ENCODE data around the gene CAMSAP2.
A peak's percentile ranks its signal among the peaks of the same experiment; 100 is the strongest.

CAMSAP2 gene

GRCh38 chr1:200877839-200878551, 139.3 kb downstream of the CAMSAP2 start:
- DNase-seq (ENCODE audit: low spot score): peak; percentile 48
- no peak overlapping the region for H3K27ac Mint-ChIP-seq
- H3K27me3 Mint-ChIP-seq (ENCODE audit: low read depth): peaks cover 73% of the 10 kb centered on the region
- no peak overlapping the region for H3K4me3 Mint-ChIP-seq
- H3K4me1 Mint-ChIP-seq (ENCODE audit: low read depth): peaks cover 12% of the 10 kb centered on the region
- no peaks in the 10 kb centered on the region for H3K36me3 Mint-ChIP-seq (ENCODE audit: low read depth)
- no peaks in the 10 kb centered on the region for H3K9me3 Mint-ChIP-seq

- Mint-ChIP-seq H3K4me1 (ENCODE audit: low read depth) (peaks cover 12% of the 10 kb centered on the region), H3K27ac (no peak overlapping the region), H3K9me3 (no peaks in the 10 kb centered on the region), H3K27me3 (ENCODE audit: low read depth) (peaks cover 72% of the 10 kb centered on the region), H3K4me3 (no peak overlapping the region), H3K36me3 (ENCODE audit: low read depth) (no peaks in the 10 kb centered on the region)
- peak; percentile 22 for DNase-seq (ENCODE audit: low spot score)
Observed at GRCh38 chr1:200880212-200880611, 141.5 kb downstream of the CAMSAP2 start.

GRCh38 chr1:200883118-200883517, 144.4 kb downstream of the CAMSAP2 start:
- no peak overlapping the region for H3K27ac Mint-ChIP-seq
- peaks cover 20% of the 10 kb centered on the region for H3K4me1 Mint-ChIP-seq (ENCODE audit: low read depth)
- H3K36me3 Mint-ChIP-seq (ENCODE audit: low read depth): no peaks in the 10 kb centered on the region
- H3K4me3 Mint-ChIP-seq: no peak overlapping the region
- DNase-seq (ENCODE audit: low spot score): no peak
- H3K9me3 Mint-ChIP-seq: no peaks in the 10 kb centered on the region
- H3K27me3 Mint-ChIP-seq (ENCODE audit: low read depth): peaks cover 46% of the 10 kb centered on the region

GRCh38 chr1:200885623-200886402, 147.1 kb downstream of the CAMSAP2 start:
- Mint-ChIP-seq H3K9me3 (no peaks in the 10 kb centered on the region), H3K36me3 (ENCODE audit: low read depth) (no peaks in the 10 kb centered on the region), H3K27ac (no peak overlapping the region), H3K27me3 (ENCODE audit: low read depth) (peaks cover 44% of the 10 kb centered on the region), H3K4me1 (ENCODE audit: low read depth) (peaks cover 35% of the 10 kb centered on the region), H3K4me3 (no peak overlapping the region)
- no peak for DNase-seq (ENCODE audit: low spot score)

GRCh38 chr1:200886594-200886993, 147.9 kb downstream of the CAMSAP2 start:
- peaks cover 35% of the 10 kb centered on the region for H3K4me1 Mint-ChIP-seq (ENCODE audit: low read depth)
- no peak overlapping the region for H3K4me3 Mint-ChIP-seq
- H3K27ac Mint-ChIP-seq: no peak overlapping the region
- no peak for DNase-seq (ENCODE audit: low spot score)
- H3K9me3 Mint-ChIP-seq: no peaks in the 10 kb centered on the region
- no peaks in the 10 kb centered on the region for H3K36me3 Mint-ChIP-seq (ENCODE audit: low read depth)
- H3K27me3 Mint-ChIP-seq (ENCODE audit: low read depth): peaks cover 40% of the 10 kb centered on the region

- no peak overlapping the region for H3K4me3 Mint-ChIP-seq
- H3K27me3 Mint-ChIP-seq (ENCODE audit: low read depth): peaks cover 42% of the 10 kb centered on the region
- H3K4me1 Mint-ChIP-seq (ENCODE audit: low read depth): peaks cover 35% of the 10 kb centered on the region
- DNase-seq (ENCODE audit: low spot score): no peak
- no peaks in the 10 kb centered on the region for H3K9me3 Mint-ChIP-seq
- no peaks in the 10 kb centered on the region for H3K36me3 Mint-ChIP-seq (ENCODE audit: low read depth)
- H3K27ac Mint-ChIP-seq: no peak overlapping the region
Observed at GRCh38 chr1:200887036-200887435, 148.3 kb downstream of the CAMSAP2 start.

GRCh38 chr1:200887772-200888348, 149.2 kb downstream of the CAMSAP2 start:
- Mint-ChIP-seq H3K9me3 (no peaks in the 10 kb centered on the region), H3K36me3 (ENCODE audit: low read depth) (no peaks in the 10 kb centered on the region), H3K27ac (no peak overlapping the region), H3K27me3 (ENCODE audit: low read depth) (peaks cover 46% of the 10 kb centered on the region), H3K4me1 (ENCODE audit: low read depth) (peaks cover 35% of the 10 kb centered on the region), H3K4me3 (peak overlapping the region; percentile 10)
- DNase-seq (ENCODE audit: low spot score): no peak

GRCh38 chr1:200888349-200888838, 149.7 kb downstream of the CAMSAP2 start:
- DNase-seq (ENCODE audit: low spot score): peak; percentile 65
- Mint-ChIP-seq H3K27ac (no peak overlapping the region), H3K9me3 (no peaks in the 10 kb centered on the region), H3K27me3 (ENCODE audit: low read depth) (peaks cover 46% of the 10 kb centered on the region), H3K4me1 (ENCODE audit: low read depth) (peaks cover 35% of the 10 kb centered on the region), H3K36me3 (ENCODE audit: low read depth) (no peaks in the 10 kb centered on the region), H3K4me3 (peak overlapping the region; percentile 10)

- Mint-ChIP-seq H3K4me3 (peak overlapping the region; percentile 6), H3K27ac (no peak overlapping the region), H3K4me1 (ENCODE audit: low read depth) (peaks cover 35% of the 10 kb centered on the region), H3K36me3 (ENCODE audit: low read depth) (no peaks in the 10 kb centered on the region), H3K27me3 (ENCODE audit: low read depth) (peaks cover 46% of the 10 kb centered on the region), H3K9me3 (no peaks in the 10 kb centered on the region)
- DNase-seq (ENCODE audit: low spot score): peak; percentile 36
Observed at GRCh38 chr1:200889571-200889970, 150.9 kb downstream of the CAMSAP2 start.

- peaks cover 35% of the 10 kb centered on the region for H3K4me1 Mint-ChIP-seq (ENCODE audit: low read depth)
- H3K9me3 Mint-ChIP-seq: no peaks in the 10 kb centered on the region
- no peak overlapping the region for H3K27ac Mint-ChIP-seq
- no peak overlapping the region for H3K4me3 Mint-ChIP-seq
- no peak for DNase-seq (ENCODE audit: low spot score)
- H3K36me3 Mint-ChIP-seq (ENCODE audit: low read depth): no peaks in the 10 kb centered on the region
- peaks cover 45% of the 10 kb centered on the region for H3K27me3 Mint-ChIP-seq (ENCODE audit: low read depth)
Observed at GRCh38 chr1:200890027-200890426, 151.3 kb downstream of the CAMSAP2 start.

GRCh38 chr1:200890818-200891773, 152.4 kb downstream of the CAMSAP2 start:
- peaks cover 45% of the 10 kb centered on the region for H3K27me3 Mint-ChIP-seq (ENCODE audit: low read depth)
- no peak for DNase-seq (ENCODE audit: low spot score)
- H3K4me1 Mint-ChIP-seq (ENCODE audit: low read depth): peaks cover 30% of the 10 kb centered on the region
- H3K27ac Mint-ChIP-seq: no peak overlapping the region
- peak overlapping the region; percentile 7 for H3K4me3 Mint-ChIP-seq
- no peaks in the 10 kb centered on the region for H3K9me3 Mint-ChIP-seq
- no peaks in the 10 kb centered on the region for H3K36me3 Mint-ChIP-seq (ENCODE audit: low read depth)

GRCh38 chr1:200891774-200892157, 153.1 kb downstream of the CAMSAP2 start:
- peaks cover 30% of the 10 kb centered on the region for H3K4me1 Mint-ChIP-seq (ENCODE audit: low read depth)

GRCh38 chr1:200892546-200892945, 153.9 kb downstream of the CAMSAP2 start:
- Mint-ChIP-seq H3K9me3 (no peaks in the 10 kb centered on the region), H3K27me3 (ENCODE audit: low read depth) (peaks cover 48% of the 10 kb centered on the region), H3K4me3 (no peak overlapping the region), H3K27ac (no peak overlapping the region), H3K36me3 (ENCODE audit: low read depth) (no peaks in the 10 kb centered on the region), H3K4me1 (ENCODE audit: low read depth) (peaks cover 25% of the 10 kb centered on the region)
- no peak for DNase-seq (ENCODE audit: low spot score)

More at GRCh38 chr1:200891774-200892157, 153.1 kb downstream of the CAMSAP2 start:
- Mint-ChIP-seq H3K27ac (no peak overlapping the region), H3K27me3 (ENCODE audit: low read depth) (peaks cover 45% of the 10 kb centered on the region), H3K36me3 (ENCODE audit: low read depth) (no peaks in the 10 kb centered on the region), H3K9me3 (no peaks in the 10 kb centered on the region), H3K4me3 (no peak overlapping the region)
- no peak for DNase-seq (ENCODE audit: low spot score)

Measured in T-helper 2 cell treated with Interferon-gamma antibody and Interleukin-4, amounts not matched to agents 5 μg/mL and 100 μg/mL, for 36 hours (primary cell).